Hepatocyte (in vitro differentiated cells): Measurements from ENCODE around the gene CHFR. TPM values are rescaled to one million over a fixed set of nuclear protein-coding genes. Genes with fewer than 3 reads are reported as not detected.
"Not testable (repeated sequence)": the region's sequence is repeated elsewhere in the genome, so short reads cannot be mapped to it uniquely, and the experiment has no call there.

Source experiments
- DNase-seq: peaks from one replicate; pipeline ENCODE4 v3.0.0-alpha.2; 2016; ENCODE audit warnings: low spot score
- H2AFZ ChIP-seq: fragments of 200-600 bp; sonication (generic); 2 replicates; pipeline ENCODE4 v1.6.0; 2016; ENCODE audit warnings: antibody characterized with exemption, mild to moderate bottlenecking
- H3K27ac ChIP-seq: fragments of 200-600 bp; sonication (generic); 2 replicates; pipeline ENCODE4 v1.5.1; 2016; ENCODE audit warnings: mild to moderate bottlenecking
- H3K27me3 ChIP-seq: fragments of 200-600 bp; sonication (generic); 2 replicates; pipeline ENCODE4 v1.6.1; 2016
- H3K36me3 ChIP-seq: fragments of 200-600 bp; sonication (generic); replicated peaks from 2 replicates; pipeline ENCODE4 v1.5.1; 2016; ENCODE audit warnings: low read depth; ENCODE audit not compliant: insufficient read depth
- H3K4me1 ChIP-seq: fragments of 200-600 bp; sonication (generic); 2 replicates; pipeline ENCODE4 v1.5.1; 2016; ENCODE audit warnings: mild to moderate bottlenecking, moderate library complexity; ENCODE audit not compliant: insufficient read depth
- H3K4me2 ChIP-seq: fragments of 200-600 bp; sonication (generic); 2 replicates; pipeline ENCODE4 v1.6.0; 2016
- H3K4me3 ChIP-seq: fragments of 200-600 bp; sonication (generic); 2 replicates; pipeline ENCODE4 v1.5.1; 2016; ENCODE audit warnings: mild to moderate bottlenecking
- H3K79me2 ChIP-seq: fragments of 200-600 bp; sonication (generic); 2 replicates; pipeline ENCODE4 v1.6.0; 2017; ENCODE audit warnings: mild to moderate bottlenecking
- H3K9me2 ChIP-seq: fragments of 200-600 bp; sonication (generic); replicated peaks from 2 replicates; pipeline ENCODE4 v1.6.0; 2017; ENCODE audit warnings: mild to moderate bottlenecking; ENCODE audit not compliant: insufficient read depth
- H3K9me3 ChIP-seq: fragments of 200-600 bp; sonication (generic); 2 replicates; pipeline ENCODE4 v1.5.1; 2016; ENCODE audit warnings: low read depth, mild to moderate bottlenecking
- H4K20me1 ChIP-seq: fragments of 200-600 bp; sonication (generic); 2 replicates; pipeline ENCODE4 v1.6.0; 2016; ENCODE audit warnings: mild to moderate bottlenecking; ENCODE audit not compliant: insufficient read depth, poor library complexity, severe bottlenecking
- CTCF ChIP-seq: fragments of 200-600 bp; sonication (generic); IDR thresholded peaks from 2 replicates; pipeline ENCODE4 v1.5.1; 2016; ENCODE audit warnings: antibody characterized with exemption, mild to moderate bottlenecking; ENCODE audit not compliant: poor library complexity
- EZH2 ChIP-seq: fragments of 200-600 bp; sonication (generic); IDR thresholded peaks from 2 replicates; pipeline ENCODE4 v1.6.1; 2016; ENCODE audit warnings: antibody characterized with exemption, mild to moderate bottlenecking, borderline replicate concordance
- EZH2phosphoT487 ChIP-seq: fragments of 200-600 bp; sonication (generic); IDR thresholded peaks from one replicate; pipeline ENCODE4 v1.6.1; 2018; ENCODE audit warnings: antibody characterized with exemption, mild to moderate bottlenecking, low read depth, moderate library complexity; ENCODE audit not compliant: unreplicated experiment, severe bottlenecking
- WGBS: methylation state at CpG from one replicate; pipeline ENCODE4 v1.1.6; 2016; ENCODE audit warnings: low lambda C conversion rate; ENCODE audit errors: missing lambda C conversion rate; 5-methylcytosine and 5-hydroxymethylcytosine counted together
- polyA plus RNA-seq: library from polyadenylated mRNA; unstranded; fragments of >200 nt; fragmentation: Nextera tagmentation; extraction: Ambion mirVana; gene quantifications from 2 replicates; pipeline ENCODE4 v1.2.1, GENCODE V29; 2016
- total RNA-seq: library from RNA; depleted of rRNA; stranded (reverse); fragments of >200 nt; gene quantifications from 2 replicates; pipeline ENCODE4 v1.2.3, GENCODE V29; 2014

Gene CHFR
- total and polyA plus RNA-seq, 2 experiments from 2014 or later, result 33.4 to 36.8 TPM

GRCh38 chr12:132851465-132851864 lies 35.9 kb downstream of the CHFR start:
- no peak for DNase-seq
- no peak overlapping the region for H3K4me2 ChIP-seq
- WGBS, result 98% methylated on average over 25 of the region's 25 CpGs
- no peaks in the 10 kb centered on the region for H3K4me1 ChIP-seq
- H3K79me2 ChIP-seq, result no peaks in the 10 kb centered on the region
- H3K9me2 ChIP-seq, result no peaks in the 10 kb centered on the region
- no peaks in the 10 kb centered on the region for H3K9me3 ChIP-seq
- no peaks in the 10 kb centered on the region for H3K36me3 ChIP-seq
- H3K27ac ChIP-seq, result no peak overlapping the region
- no peak overlapping the region for H3K4me3 ChIP-seq
- H2AFZ ChIP-seq, result no peak overlapping the region
- no peaks in the 10 kb centered on the region for H4K20me1 ChIP-seq
- TF ChIP-seq EZH2phosphoT487, result no peak
- TF ChIP-seq EZH2, result no peak
- no peaks in the 10 kb centered on the region for H3K27me3 ChIP-seq

GRCh38 chr12:132850291-132850690 lies 37.1 kb downstream of the CHFR start:
- WGBS, result 95% methylated on average over 16 of the region's 16 CpGs
- Histone ChIP-seq H3K9me3 (no peaks in the 10 kb centered on the region), H2AFZ (no peak overlapping the region), H3K36me3 (no peaks in the 10 kb centered on the region), H3K4me3 (no peak overlapping the region), H3K4me1 (no peaks in the 10 kb centered on the region), H3K79me2 (no peaks in the 10 kb centered on the region), H3K27ac (no peak overlapping the region), H4K20me1 (no peaks in the 10 kb centered on the region), H3K9me2 (no peaks in the 10 kb centered on the region), H3K27me3 (no peaks in the 10 kb centered on the region), H3K4me2 (no peak overlapping the region)
- TF ChIP-seq CTCF, result no peak
- no peak for TF ChIP-seq EZH2phosphoT487
- TF ChIP-seq EZH2, result no peak
- DNase-seq, result no peak

- H3K4me3 ChIP-seq, result no peak overlapping the region
- DNase-seq, result no peak
- no peaks in the 10 kb centered on the region for H3K4me1 ChIP-seq
- H2AFZ ChIP-seq, result no peak overlapping the region
- H3K9me2 ChIP-seq, result no peaks in the 10 kb centered on the region
- H3K9me3 ChIP-seq, result no peaks in the 10 kb centered on the region
- no peaks in the 10 kb centered on the region for H3K79me2 ChIP-seq
- no peak overlapping the region for H3K4me2 ChIP-seq
- 97% methylated on average over 13 of the region's 13 CpGs for WGBS
- H3K36me3 ChIP-seq, result no peaks in the 10 kb centered on the region
- H4K20me1 ChIP-seq, result no peaks in the 10 kb centered on the region
- no peak overlapping the region for H3K27ac ChIP-seq
- TF ChIP-seq EZH2, result no peak
- TF ChIP-seq EZH2phosphoT487, result no peak
- no peak for TF ChIP-seq CTCF
- H3K27me3 ChIP-seq, result no peaks in the 10 kb centered on the region
Observed at GRCh38 chr12:132848521-132848920, 38.9 kb downstream of the CHFR start.

- Histone ChIP-seq H4K20me1 (no peaks in the 10 kb centered on the region), H3K9me3 (no peaks in the 10 kb centered on the region), H3K27ac (no peak overlapping the region), H3K4me1 (no peaks in the 10 kb centered on the region), H3K79me2 (no peaks in the 10 kb centered on the region), H3K9me2 (no peaks in the 10 kb centered on the region), H3K36me3 (no peaks in the 10 kb centered on the region), H3K4me2 (no peak overlapping the region), H3K27me3 (no peaks in the 10 kb centered on the region), H3K4me3 (no peak overlapping the region), H2AFZ (no peak overlapping the region)
- WGBS, result 92% methylated on average over 30 of the region's 30 CpGs
- no peak for TF ChIP-seq EZH2
- no peak for TF ChIP-seq EZH2phosphoT487
- TF ChIP-seq CTCF, result no peak
- DNase-seq, result no peak
Observed at GRCh38 chr12:132847363-132848356, 39.7 kb downstream of the CHFR start.

- not testable (repeated sequence) for H3K9me2 ChIP-seq, H3K4me1 ChIP-seq, DNase-seq, H3K27ac ChIP-seq, H3K36me3 ChIP-seq, H3K4me3 ChIP-seq, H3K79me2 ChIP-seq, H3K4me2 ChIP-seq, H4K20me1 ChIP-seq, H2AFZ ChIP-seq, H3K27me3 ChIP-seq, H3K9me3 ChIP-seq
- 91% methylated on average over 11 of the region's 11 CpGs for WGBS
Observed at GRCh38 chr12:132844681-132845080, 42.7 kb downstream of the CHFR start.
